Adrenal gland (tissue), 5 donors: ENCODE measurements around the gene RGS12.

Source experiments
- POLR2A ChIP-seq, 2 donors: fragments of 450-650 bp; IDR thresholded peaks; one replicate each; pipeline ENCODE4 v1.6.1; 2017; ENCODE audit warnings: antibody characterized with exemption in 2 of 2, mild to moderate bottlenecking in 2 of 2, moderate library complexity in 1 of 2
- TF ChIP-seq, protein P1 (sequence below), 6 experiments: fragments of 450-650 bp in 4 of 6; fragments of 200-600 bp in 2 of 6; sonication (generic) in 1 of 6; IDR thresholded peaks; 1 replicate in 5 of 6; 2 replicates in 1 of 6; pipeline versions ENCODE4 v1.5.1 to v1.8.0; 2016 to 2021; ENCODE audit warnings: antibody characterized with exemption in 6 of 6, mild to moderate bottlenecking in 2 of 6, moderate library complexity in 1 of 6
- donor health status: DM: no; HTN: no; CAD: no.

DNA sequence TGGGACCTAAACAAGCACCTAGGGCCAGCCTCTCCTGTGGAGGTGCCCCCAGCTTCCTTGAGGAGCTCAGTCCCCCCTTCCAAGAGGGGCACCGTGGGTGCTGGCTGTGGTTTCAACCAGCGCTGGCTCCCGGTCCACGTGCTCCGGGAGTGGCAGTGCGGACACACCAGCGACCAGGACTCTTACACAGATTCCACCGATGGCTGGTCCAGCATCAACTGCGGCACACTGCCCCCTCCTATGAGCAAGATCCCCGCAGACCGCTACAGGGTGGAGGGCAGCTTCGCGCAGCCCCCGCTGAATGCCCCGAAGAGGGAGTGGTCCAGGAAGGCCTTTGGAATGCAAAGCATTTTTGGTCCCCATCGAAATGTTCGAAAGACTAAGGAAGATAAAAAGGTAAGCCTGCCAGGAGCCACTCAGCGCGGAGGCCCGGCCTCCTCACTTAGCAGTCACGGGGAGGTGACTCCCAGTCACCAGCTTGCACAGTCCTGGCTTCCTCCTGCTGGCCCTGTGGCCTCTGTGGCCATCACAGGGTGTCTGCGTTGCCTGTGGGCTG, 24.9 kb downstream of the RGS12 start:
- no peak for TF ChIP-seq POLR2A (IDR thresholded peaks at IDR 0.05)
- TF ChIP-seq, protein P1, sequence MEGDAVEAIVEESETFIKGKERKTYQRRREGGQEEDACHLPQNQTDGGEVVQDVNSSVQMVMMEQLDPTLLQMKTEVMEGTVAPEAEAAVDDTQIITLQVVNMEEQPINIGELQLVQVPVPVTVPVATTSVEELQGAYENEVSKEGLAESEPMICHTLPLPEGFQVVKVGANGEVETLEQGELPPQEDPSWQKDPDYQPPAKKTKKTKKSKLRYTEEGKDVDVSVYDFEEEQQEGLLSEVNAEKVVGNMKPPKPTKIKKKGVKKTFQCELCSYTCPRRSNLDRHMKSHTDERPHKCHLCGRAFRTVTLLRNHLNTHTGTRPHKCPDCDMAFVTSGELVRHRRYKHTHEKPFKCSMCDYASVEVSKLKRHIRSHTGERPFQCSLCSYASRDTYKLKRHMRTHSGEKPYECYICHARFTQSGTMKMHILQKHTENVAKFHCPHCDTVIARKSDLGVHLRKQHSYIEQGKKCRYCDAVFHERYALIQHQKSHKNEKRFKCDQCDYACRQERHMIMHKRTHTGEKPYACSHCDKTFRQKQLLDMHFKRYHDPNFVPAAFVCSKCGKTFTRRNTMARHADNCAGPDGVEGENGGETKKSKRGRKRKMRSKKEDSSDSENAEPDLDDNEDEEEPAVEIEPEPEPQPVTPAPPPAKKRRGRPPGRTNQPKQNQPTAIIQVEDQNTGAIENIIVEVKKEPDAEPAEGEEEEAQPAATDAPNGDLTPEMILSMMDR (IDR thresholded peaks at IDR 0.05): no peak
